HepG2 (cell line): Measurements from ENCODE around the gene HSP90AB1. TPM values are rescaled to one million over a fixed set of nuclear protein-coding genes. Genes with fewer than 3 reads are reported as not detected.

Source experiments
- FOXA3 ChIP-seq: IDR thresholded peaks from 2 replicates; pipeline ENCODE4 v1.6.1; 2016; ENCODE audit warnings: missing genetic modification reagents, missing compliant biosample characterization
- HMGXB4 ChIP-seq, 2 experiments: sonication (generic) in 1 of 2; formaldehyde crosslinking in 1 of 2; IDR thresholded peaks; 2 replicates each; pipeline versions ENCODE4 v1.4.0 to v1.6.1; 2018 to 2020; ENCODE audit warnings: missing genetic modification reagents in 2 of 2, borderline replicate concordance in 1 of 2, low read depth in 1 of 2, mild to moderate bottlenecking in 1 of 2, missing biosample characterization in 1 of 2
- KMT2B ChIP-seq: IDR thresholded peaks from 2 replicates; pipeline ENCODE4 v1.6.1; 2016; ENCODE audit warnings: missing genetic modification reagents, missing compliant biosample characterization
- MTA1 ChIP-seq: sonication (generic); formaldehyde crosslinking; IDR thresholded peaks from 2 replicates; pipeline ENCODE4 v1.4.0; 2020; ENCODE audit warnings: missing genetic modification reagents, mild to moderate bottlenecking, borderline replicate concordance
- MTF1 ChIP-seq: sonication (generic); formaldehyde crosslinking; IDR thresholded peaks from 2 replicates; pipeline ENCODE4 v1.5.0; 2020; ENCODE audit warnings: missing genetic modification reagents
- RXRA ChIP-seq: sonication (generic); formaldehyde crosslinking; IDR thresholded peaks from 2 replicates; pipeline ENCODE4 v1.5.1; 2020; ENCODE audit warnings: missing genetic modification reagents
- SMAD1 ChIP-seq: sonication (generic); formaldehyde crosslinking; IDR thresholded peaks from 2 replicates; pipeline ENCODE4 v1.4.0; 2020; ENCODE audit warnings: missing genetic modification reagents, low read depth, mild to moderate bottlenecking, borderline replicate concordance
- SP2 ChIP-seq: sonication (generic); formaldehyde crosslinking; IDR thresholded peaks from 2 replicates; pipeline ENCODE4 v1.5.1; 2020; ENCODE audit warnings: mild to moderate bottlenecking, missing genetic modification reagents
- TAF1 ChIP-seq: sonication (generic); formaldehyde crosslinking; IDR thresholded peaks from 2 replicates; pipeline ENCODE4 v1.4.0; 2020; ENCODE audit warnings: missing genetic modification reagents
- TRIM24 ChIP-seq: sonication (generic); formaldehyde crosslinking; IDR thresholded peaks from 2 replicates; pipeline ENCODE4 v1.8.0; 2022; ENCODE audit warnings: mild to moderate bottlenecking, missing genetic modification reagents
- ZNF318 ChIP-seq: sonication (generic); formaldehyde crosslinking; IDR thresholded peaks from 2 replicates; pipeline ENCODE4 v1.4.0; 2020; ENCODE audit warnings: mild to moderate bottlenecking, missing genetic modification reagents
- ZNF660 ChIP-seq: sonication (generic); formaldehyde crosslinking; IDR thresholded peaks from 2 replicates; pipeline ENCODE4 v1.5.1; 2020; ENCODE audit warnings: mild to moderate bottlenecking, low read depth, missing genetic modification reagents, borderline replicate concordance
- ZNF788 ChIP-seq: sonication (generic); formaldehyde crosslinking; IDR thresholded peaks from 2 replicates; pipeline ENCODE4 v1.5.0; 2020; ENCODE audit warnings: mild to moderate bottlenecking, missing genetic modification reagents, borderline replicate concordance
- ZSCAN5A ChIP-seq: sonication (generic); formaldehyde crosslinking; IDR thresholded peaks from 2 replicates; pipeline ENCODE4 v1.8.0; 2022; ENCODE audit warnings: mild to moderate bottlenecking, missing genetic modification reagents, borderline replicate concordance
- ZZZ3 ChIP-seq: sonication (generic); formaldehyde crosslinking; IDR thresholded peaks from 2 replicates; pipeline ENCODE4 v1.4.0; 2020; ENCODE audit warnings: missing genetic modification reagents, mild to moderate bottlenecking, borderline replicate concordance
- polyA plus RNA-seq, 8 experiments: library from polyadenylated mRNA; depleted of rRNA in 3 of 8; stranded (reverse) in 7 of 8; unstranded in 1 of 8; fragments of >200 nt; fragmentation: Illumina TruSeq in 4 of 8; extraction: Trizol in 4 of 8; gene quantifications; 2 replicates each; pipeline versions ENCODE4 v1.2.1 to v1.2.3, GENCODE V29; 2011 to 2016; ENCODE audit warnings: low read depth in 4 of 8, missing spikeins in 1 of 8, mixed read lengths in 1 of 8; ENCODE audit not compliant: insufficient read depth in 1 of 8
- total RNA-seq, 5 experiments: library from RNA; depleted of rRNA; stranded (reverse); fragments of >200 nt; fragmentation: Illumina TruSeq; extraction: Trizol; gene quantifications; 2 replicates each; pipeline ENCODE4 v1.2.3, GENCODE V29; 2016; ENCODE audit warnings: low read depth in 1 of 5

HSP90AB1 gene
- total and polyA plus RNA-seq, 2 of the 13 experiments (the other 11 are each of a cell fraction or from before 2014, with no cell fraction given): 1,325 to 1,472 TPM

GRCh38 chr6:44275749-44276648 lies 29.1 kb downstream of the HSP90AB1 start (continued):
- TF ChIP-seq ZSCAN5A (no peak), TAF1 (CRISPR knock-in tag) (no peak), ZNF788 (0 out of 2 replicates have a peak, but pooled peaks have one; percentile 12), KMT2B (no peak), RXRA (peak; percentile 57; the same call in 1 of the 2 replicates), SMAD1 (CRISPR knock-in tag) (no peak), FOXA3 (no peak), ZZZ3 (CRISPR knock-in tag) (no peak; the same call in 1 of the 2 replicates), MTA1 (CRISPR knock-in tag) (no peak), MTF1 (CRISPR knock-in tag) (no peak), ZNF660 (CRISPR knock-in tag) (no peak), ZNF318 (CRISPR knock-in tag) (no peak), SP2 (CRISPR knock-in tag) (no peak), HMGXB4 (CRISPR knock-in tag; IDR thresholded peaks at IDR 0.05; ENCODE audit: borderline replicate concordance in 1 of 2, low read depth in 1 of 2) (no peak; a peak in 1 of 4 replicates), TRIM24 (CRISPR knock-in tag) (no peak)
